WTC11 (cell line): Measurements from ENCODE around the gene ZNF160.

Experiments used
- OVOL2 ChIP-seq: fragments of 250-450 bp; sonication (Bioruptor Pico); IDR thresholded peaks from 2 replicates; pipeline ENCODE4 v1.9.0; 2021; ENCODE audit warnings: mild to moderate bottlenecking, borderline replicate concordance
- ZNF232 ChIP-seq: sonication (generic); formaldehyde crosslinking; IDR thresholded peaks from 2 replicates; pipeline ENCODE4 v1.8.0; 2022; ENCODE audit warnings: mild to moderate bottlenecking, missing genetic modification reagents
- TF ChIP-seq, protein P1 (sequence below): fragments of 200-600 bp; IDR thresholded peaks from 2 replicates; pipeline ENCODE4 v1.8.0; 2022; ENCODE audit warnings: antibody characterized with exemption

DNA sequence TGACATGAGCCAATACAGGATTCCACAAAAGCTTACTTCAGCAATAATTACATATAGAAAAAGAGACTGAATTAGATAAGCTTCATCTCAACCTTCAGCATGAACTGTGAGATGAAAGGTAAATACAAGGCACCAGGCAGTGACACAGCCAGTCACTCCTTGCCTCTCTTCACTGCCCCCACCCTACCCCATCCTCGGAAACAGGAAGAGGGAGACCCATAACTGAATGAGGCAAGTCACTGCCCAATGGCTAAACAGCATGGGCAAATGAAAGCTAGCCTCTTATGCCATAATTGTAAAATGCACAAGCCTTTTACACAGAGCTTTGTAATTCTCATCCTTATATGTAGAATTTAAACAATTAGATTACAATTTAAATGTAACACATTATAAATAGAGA, 1.7 kb downstream of the ZNF160 start:
- TF ChIP-seq, protein P1, sequence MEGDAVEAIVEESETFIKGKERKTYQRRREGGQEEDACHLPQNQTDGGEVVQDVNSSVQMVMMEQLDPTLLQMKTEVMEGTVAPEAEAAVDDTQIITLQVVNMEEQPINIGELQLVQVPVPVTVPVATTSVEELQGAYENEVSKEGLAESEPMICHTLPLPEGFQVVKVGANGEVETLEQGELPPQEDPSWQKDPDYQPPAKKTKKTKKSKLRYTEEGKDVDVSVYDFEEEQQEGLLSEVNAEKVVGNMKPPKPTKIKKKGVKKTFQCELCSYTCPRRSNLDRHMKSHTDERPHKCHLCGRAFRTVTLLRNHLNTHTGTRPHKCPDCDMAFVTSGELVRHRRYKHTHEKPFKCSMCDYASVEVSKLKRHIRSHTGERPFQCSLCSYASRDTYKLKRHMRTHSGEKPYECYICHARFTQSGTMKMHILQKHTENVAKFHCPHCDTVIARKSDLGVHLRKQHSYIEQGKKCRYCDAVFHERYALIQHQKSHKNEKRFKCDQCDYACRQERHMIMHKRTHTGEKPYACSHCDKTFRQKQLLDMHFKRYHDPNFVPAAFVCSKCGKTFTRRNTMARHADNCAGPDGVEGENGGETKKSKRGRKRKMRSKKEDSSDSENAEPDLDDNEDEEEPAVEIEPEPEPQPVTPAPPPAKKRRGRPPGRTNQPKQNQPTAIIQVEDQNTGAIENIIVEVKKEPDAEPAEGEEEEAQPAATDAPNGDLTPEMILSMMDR = no peak
- no peak for TF ChIP-seq OVOL2
- TF ChIP-seq ZNF232 (CRISPR knock-in tag) = no peak
